Measurements from ENCODE around the gene NOB1.
A peak's percentile ranks its signal among the peaks of the same experiment; 100 is the strongest.
"Not testable (repeated sequence)": the region's sequence is repeated elsewhere in the genome, so short reads cannot be mapped to it uniquely, and the experiment has no call there.

The NOB1 gene

GRCh38 chr16:69757375-69757774 lies 2.6 kb upstream of the NOB1 start:
- DNase-seq, result not testable (repeated sequence)

GRCh38 chr16:69756705-69757104 lies 2.0 kb upstream of the NOB1 start:
- no peak for DNase-seq

- DNase-seq, result no peak
Observed at GRCh38 chr16:69754143-69754468, 620 bp downstream of the NOB1 start.

- no peak for DNase-seq
Observed at GRCh38 chr16:69748694-69749345, 5.9 kb downstream of the NOB1 start.

- no peak for DNase-seq
Observed at GRCh38 chr16:69747115-69747514, 7.6 kb downstream of the NOB1 start.

- DNase-seq, result no peak
Observed at GRCh38 chr16:69745959-69746358, 8.8 kb downstream of the NOB1 start.

- DNase-seq, result no peak
Observed at GRCh38 chr16:69745232-69745612, 9.5 kb downstream of the NOB1 start.

GRCh38 chr16:69744363-69745231 lies 10.1 kb downstream of the NOB1 start:
- DNase-seq, result no peak

GRCh38 chr16:69741951-69742904 lies 12.5 kb downstream of the NOB1 start:
- DNase-seq, result no peak

- no peak for DNase-seq
Observed at GRCh38 chr16:69741519-69741918, 13.2 kb downstream of the NOB1 start.

- no peak for DNase-seq
Observed at GRCh38 chr16:69732101-69732500, 22.6 kb downstream of the NOB1 start.

GRCh38 chr16:69731280-69731679 lies 23.4 kb downstream of the NOB1 start:
- DNase-seq, result not testable (repeated sequence)

GRCh38 chr16:69729030-69729429 lies 25.7 kb downstream of the NOB1 start:
- not testable (repeated sequence) for DNase-seq

- DNase-seq, result no peak
Observed at GRCh38 chr16:69727916-69728270, 26.8 kb downstream of the NOB1 start.

- peak; percentile 90 for DNase-seq
Observed at GRCh38 chr16:69726313-69727060, 28.2 kb downstream of the NOB1 start, which contains the start of gene NQO1. TSS of gene NQO1 (minus strand) at chr16:69726560. CDS start at chr16:69726439, 121 bp downstream.

- no peak for DNase-seq
Observed at GRCh38 chr16:69725480-69726312, 29.0 kb downstream of the NOB1 start.

GRCh38 chr16:69724981-69725479 lies 29.7 kb downstream of the NOB1 start:
- no peak for DNase-seq

GRCh38 chr16:69724414-69724873 lies 30.3 kb downstream of the NOB1 start:
- DNase-seq, result no peak

- no peak for DNase-seq
Observed at GRCh38 chr16:69721441-69721957, 33.2 kb downstream of the NOB1 start.

GRCh38 chr16:69720822-69721430 lies 33.8 kb downstream of the NOB1 start:
- no peak for DNase-seq
